Measurements from ENCODE around the gene NLRC3. TPM values are rescaled to one million over a fixed set of nuclear protein-coding genes. Genes with fewer than 3 reads are reported as not detected.

Gene NLRC3
- total RNA-seq, 1 experiment from 2014 or later, result 22.4 TPM

DNA sequence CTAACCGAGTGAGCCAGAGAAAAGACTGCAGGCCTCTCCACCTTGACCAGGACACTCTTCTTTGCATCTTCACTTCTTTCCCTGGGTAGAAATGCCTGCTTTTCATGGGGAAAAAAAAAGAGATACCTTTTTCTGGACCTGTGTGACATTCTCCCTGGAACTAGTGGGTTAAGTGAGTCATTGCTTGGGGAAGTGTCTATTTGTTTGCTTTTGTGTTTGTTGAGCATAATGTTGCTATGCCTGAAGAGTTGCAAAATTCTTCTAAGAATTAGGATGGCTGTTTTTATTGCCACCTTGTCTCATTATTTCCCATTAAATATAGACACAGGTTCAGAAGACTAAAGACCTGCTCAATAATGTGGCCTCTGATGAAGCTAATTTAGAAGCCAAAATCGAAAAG lies 57.6 kb downstream of the NLRC3 start:
- Histone ChIP-seq H3K4me3 (ENCODE audit: low read length) (no peak overlapping the region), H3K4me2 (ENCODE audit: low read depth, low read length, poor library complexity, severe bottlenecking) (no peak overlapping the region), H3K9ac (ENCODE audit: low read length) (no peak overlapping the region), H3K27me3 (ENCODE audit: low read length) (no peaks in the 10 kb centered on the region), H3K36me3 (ENCODE audit: insufficient read depth, low read length) (peaks cover 18% of the 10 kb centered on the region), H4K20me1 (ENCODE audit: insufficient read depth, low read depth, low read length) (no peaks in the 10 kb centered on the region), H3K4me1 (ENCODE audit: low read length) (no peaks in the 10 kb centered on the region), H2AFZ (ENCODE audit: low read length) (no peak overlapping the region), H3K27ac (ENCODE audit: low read length) (no peak overlapping the region), H3K9me2 (replicated peaks; ENCODE audit: insufficient read depth, low read length) (no peaks in the 10 kb centered on the region), H3K79me2 (ENCODE audit: low read length) (no peaks in the 10 kb centered on the region), H3K9me3 (ENCODE audit: low read length) (no peaks in the 10 kb centered on the region)
- DNase-seq, result no peak

DNA sequence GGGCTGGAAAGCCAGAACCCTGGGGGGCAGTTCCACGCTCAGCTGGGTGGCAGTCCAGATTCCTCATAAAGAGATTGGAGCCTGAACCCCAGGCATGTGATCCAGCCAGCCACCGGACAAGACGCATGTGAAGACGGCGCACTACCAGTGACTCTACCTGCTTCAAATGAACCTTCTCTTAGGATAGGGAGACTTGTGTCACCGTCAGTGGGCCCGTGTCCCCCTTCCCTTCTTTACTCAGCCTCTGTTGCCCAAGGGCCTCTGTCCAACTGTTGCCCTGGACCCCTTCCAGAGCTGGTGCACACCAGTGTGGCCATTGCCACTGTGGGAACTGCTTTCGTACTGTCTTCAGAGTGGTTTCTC lies 58.2 kb downstream of the NLRC3 start:
- no peak overlapping the region for H2AFZ ChIP-seq (ENCODE audit: low read length)
- H3K9me2 ChIP-seq (replicated peaks; ENCODE audit: insufficient read depth, low read length), result no peaks in the 10 kb centered on the region
- no peaks in the 10 kb centered on the region for H4K20me1 ChIP-seq (ENCODE audit: insufficient read depth, low read depth, low read length)
- H3K4me2 ChIP-seq (ENCODE audit: low read depth, low read length, poor library complexity, severe bottlenecking), result no peak overlapping the region
- H3K36me3 ChIP-seq (ENCODE audit: insufficient read depth, low read length), result peaks cover 18% of the 10 kb centered on the region
- H3K9ac ChIP-seq (ENCODE audit: low read length), result no peak overlapping the region
- H3K27me3 ChIP-seq (ENCODE audit: low read length), result no peaks in the 10 kb centered on the region
- H3K79me2 ChIP-seq (ENCODE audit: low read length), result no peaks in the 10 kb centered on the region
- H3K4me1 ChIP-seq (ENCODE audit: low read length), result no peaks in the 10 kb centered on the region
- no peak overlapping the region for H3K4me3 ChIP-seq (ENCODE audit: low read length)
- H3K9me3 ChIP-seq (ENCODE audit: low read length), result no peaks in the 10 kb centered on the region
- no peak overlapping the region for H3K27ac ChIP-seq (ENCODE audit: low read length)
- DNase-seq, result no peak

GRCh38 chr16:3518292-3518985 lies 58.8 kb downstream of the NLRC3 start:
- Histone ChIP-seq H3K27ac (ENCODE audit: low read length) (no peak overlapping the region), H4K20me1 (ENCODE audit: insufficient read depth, low read depth, low read length) (no peaks in the 10 kb centered on the region), H3K9ac (ENCODE audit: low read length) (no peak overlapping the region), H3K4me2 (ENCODE audit: low read depth, low read length, poor library complexity, severe bottlenecking) (no peak overlapping the region), H3K36me3 (ENCODE audit: insufficient read depth, low read length) (peaks cover 18% of the 10 kb centered on the region), H2AFZ (ENCODE audit: low read length) (no peak overlapping the region), H3K4me1 (ENCODE audit: low read length) (no peaks in the 10 kb centered on the region), H3K4me3 (ENCODE audit: low read length) (no peak overlapping the region), H3K79me2 (ENCODE audit: low read length) (no peaks in the 10 kb centered on the region), H3K9me2 (replicated peaks; ENCODE audit: insufficient read depth, low read length) (no peaks in the 10 kb centered on the region), H3K9me3 (ENCODE audit: low read length) (no peaks in the 10 kb centered on the region), H3K27me3 (ENCODE audit: low read length) (no peaks in the 10 kb centered on the region)
- no peak for DNase-seq

GRCh38 chr16:3515897-3516296 lies 61.3 kb downstream of the NLRC3 start:
- Histone ChIP-seq H3K27ac (ENCODE audit: low read length) (no peak overlapping the region), H3K4me2 (ENCODE audit: low read depth, low read length, poor library complexity, severe bottlenecking) (no peak overlapping the region), H3K27me3 (ENCODE audit: low read length) (no peaks in the 10 kb centered on the region), H4K20me1 (ENCODE audit: insufficient read depth, low read depth, low read length) (no peaks in the 10 kb centered on the region), H3K79me2 (ENCODE audit: low read length) (no peaks in the 10 kb centered on the region), H3K9me3 (ENCODE audit: low read length) (no peaks in the 10 kb centered on the region), H2AFZ (ENCODE audit: low read length) (no peak overlapping the region), H3K4me3 (ENCODE audit: low read length) (no peak overlapping the region), H3K36me3 (ENCODE audit: insufficient read depth, low read length) (peaks cover 14% of the 10 kb centered on the region; the same call in 1 of the 2 replicates), H3K9me2 (replicated peaks; ENCODE audit: insufficient read depth, low read length) (no peaks in the 10 kb centered on the region), H3K9ac (ENCODE audit: low read length) (no peak overlapping the region), H3K4me1 (ENCODE audit: low read length) (no peaks in the 10 kb centered on the region)
- DNase-seq, result no peak

DNA sequence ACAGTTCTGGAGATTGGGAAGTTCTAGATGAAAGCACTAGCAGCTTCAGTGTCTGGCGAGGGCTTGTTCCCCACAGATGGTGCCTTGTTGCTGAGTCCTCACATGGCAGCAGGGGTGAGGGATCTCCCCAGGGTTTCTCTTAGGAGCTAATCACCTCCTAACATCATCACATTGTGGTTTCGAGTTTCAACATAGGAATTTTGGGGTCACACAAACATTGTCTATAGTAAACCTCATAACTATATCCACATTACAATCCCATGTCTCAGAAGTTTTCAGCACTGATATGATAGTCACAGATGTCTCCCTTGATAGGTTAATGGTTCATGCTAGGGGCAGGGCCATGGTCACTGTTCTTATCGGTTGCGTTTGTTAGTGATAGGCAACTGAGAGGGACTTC lies 62.6 kb downstream of the NLRC3 start:
- H3K79me2 ChIP-seq (ENCODE audit: low read length), result no peaks in the 10 kb centered on the region
- H3K9me3 ChIP-seq (ENCODE audit: low read length), result no peaks in the 10 kb centered on the region
- H3K9ac ChIP-seq (ENCODE audit: low read length), result no peak overlapping the region
- H3K27me3 ChIP-seq (ENCODE audit: low read length), result no peaks in the 10 kb centered on the region
- no peaks in the 10 kb centered on the region for H3K4me1 ChIP-seq (ENCODE audit: low read length)
- peaks cover 14% of the 10 kb centered on the region; the same call in 1 of the 2 replicates for H3K36me3 ChIP-seq (ENCODE audit: insufficient read depth, low read length)
- H3K4me3 ChIP-seq (ENCODE audit: low read length), result no peak overlapping the region
- H4K20me1 ChIP-seq (ENCODE audit: insufficient read depth, low read depth, low read length), result no peaks in the 10 kb centered on the region
- no peak overlapping the region for H3K4me2 ChIP-seq (ENCODE audit: low read depth, low read length, poor library complexity, severe bottlenecking)
- no peaks in the 10 kb centered on the region for H3K9me2 ChIP-seq (replicated peaks; ENCODE audit: insufficient read depth, low read length)
- H2AFZ ChIP-seq (ENCODE audit: low read length), result no peak overlapping the region
- no peak for DNase-seq
- no peak overlapping the region for H3K27ac ChIP-seq (ENCODE audit: low read length)

DNA sequence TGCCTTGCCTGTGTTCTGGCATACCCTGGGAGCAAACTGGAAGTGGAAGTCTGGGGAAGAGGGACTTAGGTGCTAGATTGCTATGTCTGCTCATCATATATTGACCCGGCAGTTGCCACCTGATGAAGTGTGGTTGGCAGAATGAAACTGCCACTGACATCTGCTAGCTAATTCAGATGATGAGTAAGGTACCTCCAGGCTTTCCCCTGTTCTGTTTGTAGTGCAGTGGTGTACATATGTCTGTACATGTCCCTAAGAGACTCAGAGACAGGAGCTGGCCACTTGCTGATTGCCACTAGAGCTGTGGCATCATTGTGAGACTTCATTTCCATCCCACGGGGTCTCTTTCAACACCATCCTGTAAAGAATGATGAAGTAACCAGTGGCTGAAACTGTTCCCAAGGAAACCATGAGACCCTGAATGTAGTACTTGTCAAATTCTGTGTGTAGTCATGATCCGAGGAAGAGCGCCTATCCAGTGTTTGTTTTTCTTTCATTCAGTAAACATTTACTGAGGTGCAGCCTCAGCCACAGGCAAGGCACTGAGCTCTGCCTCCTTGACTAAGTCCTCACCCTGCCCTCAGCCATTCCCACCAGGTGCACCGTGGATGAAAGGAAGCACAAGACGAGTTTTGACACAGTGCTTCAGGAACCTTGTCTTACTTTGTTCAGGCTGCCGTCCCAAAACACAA lies 63.2 kb downstream of the NLRC3 start:
- Histone ChIP-seq H3K9ac (ENCODE audit: low read length) (no peak overlapping the region), H3K4me2 (ENCODE audit: low read depth, low read length, poor library complexity, severe bottlenecking) (no peak overlapping the region), H3K9me3 (ENCODE audit: low read length) (no peaks in the 10 kb centered on the region), H4K20me1 (ENCODE audit: insufficient read depth, low read depth, low read length) (no peaks in the 10 kb centered on the region), H3K27ac (ENCODE audit: low read length) (no peak overlapping the region), H3K27me3 (ENCODE audit: low read length) (no peaks in the 10 kb centered on the region), H3K79me2 (ENCODE audit: low read length) (no peaks in the 10 kb centered on the region), H2AFZ (ENCODE audit: low read length) (no peak overlapping the region), H3K4me3 (ENCODE audit: low read length) (no peak overlapping the region), H3K36me3 (ENCODE audit: insufficient read depth, low read length) (peaks cover 14% of the 10 kb centered on the region; the same call in 1 of the 2 replicates), H3K9me2 (replicated peaks; ENCODE audit: insufficient read depth, low read length) (no peaks in the 10 kb centered on the region), H3K4me1 (ENCODE audit: low read length) (no peaks in the 10 kb centered on the region)
- DNase-seq, result no peak

DNA sequence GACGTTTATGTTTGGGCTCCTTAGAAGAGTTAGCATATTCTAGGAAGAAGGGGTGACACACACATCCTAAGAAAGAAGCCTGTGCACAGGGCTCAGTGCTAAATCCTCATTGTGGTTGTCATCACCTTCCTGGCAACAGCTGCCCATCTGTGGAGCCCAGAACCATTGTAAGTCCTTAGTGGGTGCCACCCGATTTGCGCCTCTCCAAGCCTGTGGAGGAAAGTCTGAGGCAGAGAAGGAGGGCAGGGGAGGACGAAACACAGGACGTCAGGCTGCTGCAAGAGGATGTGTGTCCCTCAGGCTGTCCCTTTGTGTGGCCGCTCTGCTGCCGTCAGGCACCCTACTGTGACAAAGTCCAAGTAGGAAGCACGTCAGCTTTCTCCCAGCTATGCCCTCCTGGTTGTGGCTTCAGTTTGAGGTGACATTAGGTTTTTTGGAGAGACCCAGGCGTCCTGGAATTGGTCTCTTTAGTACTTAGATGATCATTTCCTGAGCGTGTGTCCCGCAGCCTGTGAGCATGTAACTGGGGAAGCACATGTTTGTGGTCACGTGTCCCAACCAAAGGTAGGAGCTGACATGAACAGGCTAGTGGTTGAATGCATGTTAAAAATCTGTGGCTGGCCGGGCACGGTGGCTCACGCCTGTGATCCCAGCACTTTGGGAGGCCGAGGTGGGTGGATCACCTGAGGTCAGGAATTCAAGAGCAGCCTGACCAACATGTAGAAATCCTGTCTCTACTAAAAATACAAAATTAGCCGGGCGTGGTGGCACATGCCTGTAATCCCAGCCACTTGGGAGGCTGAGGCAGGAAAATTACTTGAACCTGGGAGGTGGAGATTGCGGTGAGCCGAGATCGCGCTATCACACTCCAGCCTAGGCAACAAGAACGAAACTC lies 65.7 kb downstream of the NLRC3 start:
- Histone ChIP-seq H3K36me3 (ENCODE audit: insufficient read depth, low read length) (peaks cover 14% of the 10 kb centered on the region; the same call in 1 of the 2 replicates), H3K9me2 (replicated peaks; ENCODE audit: insufficient read depth, low read length) (no peaks in the 10 kb centered on the region), H2AFZ (ENCODE audit: low read length) (no peak overlapping the region), H3K4me3 (ENCODE audit: low read length) (no peak overlapping the region), H3K27ac (ENCODE audit: low read length) (no peak overlapping the region), H3K27me3 (ENCODE audit: low read length) (no peaks in the 10 kb centered on the region), H3K4me2 (ENCODE audit: low read depth, low read length, poor library complexity, severe bottlenecking) (no peak overlapping the region), H3K9ac (ENCODE audit: low read length) (no peak overlapping the region), H3K9me3 (ENCODE audit: low read length) (no peaks in the 10 kb centered on the region), H3K4me1 (ENCODE audit: low read length) (no peaks in the 10 kb centered on the region), H4K20me1 (ENCODE audit: insufficient read depth, low read depth, low read length) (no peaks in the 10 kb centered on the region), H3K79me2 (ENCODE audit: low read length) (no peaks in the 10 kb centered on the region)
- DNase-seq, result no peak

GRCh38 chr16:3510416-3510815 lies 66.8 kb downstream of the NLRC3 start:
- no peak overlapping the region for H2AFZ ChIP-seq (ENCODE audit: low read length)
- H3K27me3 ChIP-seq (ENCODE audit: low read length), result no peaks in the 10 kb centered on the region
- H3K79me2 ChIP-seq (ENCODE audit: low read length), result no peaks in the 10 kb centered on the region
- H3K36me3 ChIP-seq (ENCODE audit: insufficient read depth, low read length), result 0 out of 2 replicates have a peak, but pooled peaks cover 12% of the 10 kb centered on the region
- H3K27ac ChIP-seq (ENCODE audit: low read length), result no peak overlapping the region
- no peak overlapping the region for H3K4me3 ChIP-seq (ENCODE audit: low read length)
- H3K9me3 ChIP-seq (ENCODE audit: low read length), result no peaks in the 10 kb centered on the region
- no peak overlapping the region for H3K4me2 ChIP-seq (ENCODE audit: low read depth, low read length, poor library complexity, severe bottlenecking)
- H3K4me1 ChIP-seq (ENCODE audit: low read length), result no peaks in the 10 kb centered on the region
- no peaks in the 10 kb centered on the region for H3K9me2 ChIP-seq (replicated peaks; ENCODE audit: insufficient read depth, low read length)
- no peak for DNase-seq
- H3K9ac ChIP-seq (ENCODE audit: low read length), result no peak overlapping the region
- H4K20me1 ChIP-seq (ENCODE audit: insufficient read depth, low read depth, low read length), result no peaks in the 10 kb centered on the region

All from Karpas-422 (cell line).